Measurements from ENCODE around the gene PDIK1L.

The PDIK1L gene

GRCh38 chr1:26111530-26112406 is at the start of gene PDIK1L:
TSS of gene PDIK1L (plus strand) at chr1:26111824. CDS start at chr1:26114309, 2,485 bp downstream.
- DNase-seq (ENCODE audit: low spot score), result peak; percentile 92

GRCh38 chr1:26064553-26064952 is 47.1 kb upstream of the PDIK1L start:
- no peak for DNase-seq (ENCODE audit: low spot score)

- no peak for DNase-seq (ENCODE audit: low spot score)
These were observed 45.5 kb upstream of the PDIK1L start for GRCh38 chr1:26066160-26066559.

- DNase-seq (ENCODE audit: low spot score), result peak; percentile 47
These were observed 44.8 kb upstream of the PDIK1L start for GRCh38 chr1:26066857-26067256.

- no peak for DNase-seq (ENCODE audit: low spot score)
These were observed 44.2 kb upstream of the PDIK1L start, which contains the start of gene TRIM63 for GRCh38 chr1:26067432-26067911. TSS of gene TRIM63 (minus strand) at chr1:26067630. CDS start at chr1:26067494, 136 bp downstream.

GRCh38 chr1:26069941-26070295 is 41.7 kb upstream of the PDIK1L start:
- no peak for DNase-seq (ENCODE audit: low spot score)

GRCh38 chr1:26070296-26070962 is 41.2 kb upstream of the PDIK1L start:
- no peak for DNase-seq (ENCODE audit: low spot score)

GRCh38 chr1:26070963-26071342 is 40.7 kb upstream of the PDIK1L start:
- DNase-seq (ENCODE audit: low spot score), result no peak

- no peak for DNase-seq (ENCODE audit: low spot score)
These were observed 39.3 kb upstream of the PDIK1L start for GRCh38 chr1:26072305-26072704.

- no peak for DNase-seq (ENCODE audit: low spot score)
These were observed 36.0 kb upstream of the PDIK1L start for GRCh38 chr1:26075421-26076144.

GRCh38 chr1:26077524-26077923 is 34.1 kb upstream of the PDIK1L start:
- DNase-seq (ENCODE audit: low spot score), result no peak

- DNase-seq (ENCODE audit: low spot score), result no peak
These were observed 33.1 kb upstream of the PDIK1L start for GRCh38 chr1:26078286-26079177.

GRCh38 chr1:26079178-26079563 is 32.5 kb upstream of the PDIK1L start:
- no peak for DNase-seq (ENCODE audit: low spot score)

- DNase-seq (ENCODE audit: low spot score), result no peak
These were observed 31.4 kb upstream of the PDIK1L start for GRCh38 chr1:26079960-26080814.

GRCh38 chr1:26081267-26082019 is 30.2 kb upstream of the PDIK1L start:
- DNase-seq (ENCODE audit: low spot score), result no peak

- DNase-seq (ENCODE audit: low spot score), result no peak
These were observed 29.6 kb upstream of the PDIK1L start for GRCh38 chr1:26082020-26082350.

- DNase-seq (ENCODE audit: low spot score), result no peak
These were observed 28.4 kb upstream of the PDIK1L start for GRCh38 chr1:26083208-26083607.

GRCh38 chr1:26084091-26084561 is 27.5 kb upstream of the PDIK1L start:
- no peak for DNase-seq (ENCODE audit: low spot score)

GRCh38 chr1:26084844-26085243 is 26.8 kb upstream of the PDIK1L start:
- DNase-seq (ENCODE audit: low spot score), result no peak

GRCh38 chr1:26089125-26089524 is 22.5 kb upstream of the PDIK1L start:
- no peak for DNase-seq (ENCODE audit: low spot score)
